Astrocyte (in vitro differentiated cells and primary cell): ENCODE data around the gene TOP2A. TPM values are rescaled to one million over a fixed set of nuclear protein-coding genes. Genes with fewer than 3 reads are reported as not detected.
"Not testable (repeated sequence)": the region's sequence is repeated elsewhere in the genome, so short reads cannot be mapped to it uniquely, and the experiment has no call there.

Experiments
- DNase-seq: peaks from one replicate; pipeline ENCODE4 v3.0.0-alpha.2; 2010; ENCODE audit warnings: low read depth
- FAIRE-seq: peaks from 2 replicates; lab custom pipeline; 2011; peaks lifted over from hg19 to GRCh38; lab: Jason Lieb, UNC
- H2AFZ ChIP-seq: 2 replicates; pipeline ENCODE4 v1.6.0; 2012; ENCODE audit warnings: low read depth, low read length, inconsistent platforms
- H3K27ac ChIP-seq: 2 replicates; pipeline ENCODE4 v1.5.1; 2011; ENCODE audit warnings: low read depth, low read length, inconsistent platforms
- H3K27me3 ChIP-seq: 2 replicates; pipeline ENCODE4 v1.6.0; 2011; ENCODE audit warnings: low read length, inconsistent platforms; ENCODE audit not compliant: insufficient read depth
- H3K36me3 ChIP-seq: 2 replicates; pipeline ENCODE4 v1.5.1; 2011; ENCODE audit warnings: low read length, inconsistent platforms; ENCODE audit not compliant: insufficient read depth
- H3K4me1 ChIP-seq: 2 replicates; pipeline ENCODE4 v1.5.1; 2011; ENCODE audit warnings: low read length, inconsistent platforms; ENCODE audit not compliant: insufficient read depth
- H3K4me2 ChIP-seq: 2 replicates; pipeline ENCODE4 v1.6.0; 2012; ENCODE audit warnings: low read length, inconsistent platforms
- H3K4me3 ChIP-seq: 2 replicates; pipeline ENCODE4 v1.5.1; 2011; ENCODE audit warnings: low read depth, mild to moderate bottlenecking, low read length, inconsistent platforms; ENCODE audit not compliant: insufficient read depth
- H3K79me2 ChIP-seq: 2 replicates; pipeline ENCODE4 v1.6.0; 2012; ENCODE audit warnings: mild to moderate bottlenecking, low read length, inconsistent platforms; ENCODE audit not compliant: insufficient read depth
- H3K9ac ChIP-seq: 2 replicates; pipeline ENCODE4 v1.6.0; 2012; ENCODE audit warnings: mild to moderate bottlenecking, low read length, inconsistent platforms
- H3K9me3 ChIP-seq: 2 replicates; pipeline ENCODE4 v1.5.1; 2012; ENCODE audit warnings: low read depth, mild to moderate bottlenecking, low read length, inconsistent platforms; ENCODE audit not compliant: insufficient read depth
- H4K20me1 ChIP-seq: 2 replicates; pipeline ENCODE4 v1.6.0; 2012; ENCODE audit warnings: low read length, inconsistent platforms; ENCODE audit not compliant: insufficient read depth
- H3K27ac Mint-ChIP-seq: one replicate; pipeline ENCODE4 v1.8.0; 2021; ENCODE audit warnings: mild to moderate bottlenecking, mixed read lengths; ENCODE audit not compliant: unreplicated experiment
- H3K27me3 Mint-ChIP-seq: one replicate; pipeline ENCODE4 v1.8.0; 2021; ENCODE audit warnings: low read depth, mixed read lengths; ENCODE audit not compliant: unreplicated experiment
- H3K36me3 Mint-ChIP-seq: one replicate; pipeline ENCODE4 v1.8.0; 2021; ENCODE audit warnings: low read depth, mixed read lengths; ENCODE audit not compliant: unreplicated experiment
- H3K4me1 Mint-ChIP-seq: one replicate; pipeline ENCODE4 v1.8.0; 2021; ENCODE audit warnings: low read depth, mixed read lengths; ENCODE audit not compliant: unreplicated experiment
- H3K4me3 Mint-ChIP-seq: one replicate; pipeline ENCODE4 v1.8.0; 2021; ENCODE audit warnings: mild to moderate bottlenecking, moderate library complexity, mixed read lengths; ENCODE audit not compliant: unreplicated experiment
- H3K9me3 Mint-ChIP-seq: one replicate; pipeline ENCODE4 v1.8.0; 2021; ENCODE audit warnings: mild to moderate bottlenecking, mixed read lengths; ENCODE audit not compliant: unreplicated experiment
- CTCF ChIP-seq: IDR thresholded peaks from 2 replicates; pipeline ENCODE4 v1.5.1; 2011; ENCODE audit warnings: low read depth, mild to moderate bottlenecking, inconsistent platforms, low read length, moderate library complexity; ENCODE audit not compliant: insufficient read depth
- EZH2 ChIP-seq: IDR thresholded peaks from 2 replicates; pipeline ENCODE4 v1.6.1; 2012; ENCODE audit warnings: mild to moderate bottlenecking, low read length, inconsistent platforms; ENCODE audit not compliant: insufficient read depth
- total RNA-seq: library from RNA; stranded (reverse); gene quantifications from 2 replicates; pipeline ENCODE4 v1.2.1, GENCODE V29; 2021

TOP2A gene
- total RNA-seq, 1 donor from 2014 or later: 12.6 TPM

GRCh38 chr17:40412880-40413279 lies 4.8 kb downstream of the TOP2A start:
- no peak overlapping the region for H3K9ac ChIP-seq
- peaks cover 38% of the 10 kb centered on the region for H3K79me2 ChIP-seq
- H3K4me1 ChIP-seq: peaks cover 9% of the 10 kb centered on the region
- no peaks in the 10 kb centered on the region for H3K9me3 ChIP-seq
- DNase-seq (no peak), FAIRE-seq (no peak)
- no peaks in the 10 kb centered on the region for H4K20me1 ChIP-seq
- Mint-ChIP-seq H3K4me1 (no peaks in the 10 kb centered on the region), H3K27ac (no peak overlapping the region), H3K4me3 (no peak overlapping the region), H3K9me3 (no peaks in the 10 kb centered on the region), H3K27me3 (no peaks in the 10 kb centered on the region), H3K36me3 (no peaks in the 10 kb centered on the region)
- no peaks in the 10 kb centered on the region for H3K27me3 ChIP-seq
- H3K4me2 ChIP-seq: no peak overlapping the region
- H2AFZ ChIP-seq: no peak overlapping the region
- no peak overlapping the region for H3K4me3 ChIP-seq
- no peak overlapping the region for H3K27ac ChIP-seq
- TF ChIP-seq EZH2 (no peak), CTCF (no peak)
- peaks cover 25% of the 10 kb centered on the region for H3K36me3 ChIP-seq

- H3K4me1 ChIP-seq: peaks cover 8% of the 10 kb centered on the region
- no peaks in the 10 kb centered on the region for H3K27me3 ChIP-seq
- peaks cover 29% of the 10 kb centered on the region for H3K79me2 ChIP-seq
- peaks cover 30% of the 10 kb centered on the region for H3K36me3 ChIP-seq
- no peak overlapping the region for H3K4me3 Mint-ChIP-seq
- H3K36me3 Mint-ChIP-seq: no peaks in the 10 kb centered on the region
- no peaks in the 10 kb centered on the region for H3K9me3 ChIP-seq
- no peaks in the 10 kb centered on the region for H3K9me3 Mint-ChIP-seq
- H3K27ac Mint-ChIP-seq: no peak overlapping the region
- H3K4me2 ChIP-seq: no peak overlapping the region
- FAIRE-seq: no peak
- no peaks in the 10 kb centered on the region for H3K27me3 Mint-ChIP-seq
- DNase-seq: no peak
- no peaks in the 10 kb centered on the region for H3K4me1 Mint-ChIP-seq
- no peak overlapping the region for H2AFZ ChIP-seq
- H3K27ac ChIP-seq: no peak overlapping the region
- TF ChIP-seq CTCF: no peak
- no peak for TF ChIP-seq EZH2
- H4K20me1 ChIP-seq: no peaks in the 10 kb centered on the region
- no peak overlapping the region for H3K9ac ChIP-seq
- no peak overlapping the region for H3K4me3 ChIP-seq
These were observed 5.9 kb downstream of the TOP2A start for GRCh38 chr17:40411821-40412220.

GRCh38 chr17:40410082-40410481 lies 7.6 kb downstream of the TOP2A start:
- DNase-seq: no peak
- no peak overlapping the region for H3K4me3 ChIP-seq
- no peaks in the 10 kb centered on the region for H3K4me1 ChIP-seq
- no peak overlapping the region for H3K4me3 Mint-ChIP-seq
- no peaks in the 10 kb centered on the region for H3K9me3 Mint-ChIP-seq
- H3K79me2 ChIP-seq: peaks cover 12% of the 10 kb centered on the region
- no peak overlapping the region for H3K9ac ChIP-seq
- H3K27me3 ChIP-seq: no peaks in the 10 kb centered on the region
- no peak overlapping the region for H3K27ac ChIP-seq
- H3K9me3 ChIP-seq: no peaks in the 10 kb centered on the region
- H3K27ac Mint-ChIP-seq: no peak overlapping the region
- H3K4me1 Mint-ChIP-seq: no peaks in the 10 kb centered on the region
- H2AFZ ChIP-seq: no peak overlapping the region
- H4K20me1 ChIP-seq: no peaks in the 10 kb centered on the region
- H3K27me3 Mint-ChIP-seq: no peaks in the 10 kb centered on the region
- no peak for FAIRE-seq
- no peak overlapping the region for H3K4me2 ChIP-seq
- H3K36me3 Mint-ChIP-seq: no peaks in the 10 kb centered on the region
- peaks cover 34% of the 10 kb centered on the region for H3K36me3 ChIP-seq
- no peak for TF ChIP-seq CTCF
- TF ChIP-seq EZH2: no peak

- H3K27me3 Mint-ChIP-seq, H3K9me3 ChIP-seq, H3K27ac Mint-ChIP-seq, H2AFZ ChIP-seq, H3K4me3 Mint-ChIP-seq, H3K9me3 Mint-ChIP-seq, H3K36me3 Mint-ChIP-seq, H3K9ac ChIP-seq, H3K4me3 ChIP-seq, H3K4me1 ChIP-seq, H3K4me1 Mint-ChIP-seq, H3K4me2 ChIP-seq, H3K79me2 ChIP-seq, H3K27ac ChIP-seq, H3K27me3 ChIP-seq, DNase-seq, FAIRE-seq, H4K20me1 ChIP-seq: not testable (repeated sequence)
- peaks cover 34% of the 10 kb centered on the region for H3K36me3 ChIP-seq
These were observed 8.2 kb downstream of the TOP2A start for GRCh38 chr17:40409540-40409939.
